NCI-H1105 (cell line): Measurements from ENCODE around the gene WDR4.
"Not testable (repeated sequence)": the region's sequence is repeated elsewhere in the genome, so short reads cannot be mapped to it uniquely, and the experiment has no call there.

Source experiments
- DNase-seq: peaks from one replicate; lab custom pipeline; 2025; lab: John Stamatoyannopoulos, UW

The WDR4 gene

DNA sequence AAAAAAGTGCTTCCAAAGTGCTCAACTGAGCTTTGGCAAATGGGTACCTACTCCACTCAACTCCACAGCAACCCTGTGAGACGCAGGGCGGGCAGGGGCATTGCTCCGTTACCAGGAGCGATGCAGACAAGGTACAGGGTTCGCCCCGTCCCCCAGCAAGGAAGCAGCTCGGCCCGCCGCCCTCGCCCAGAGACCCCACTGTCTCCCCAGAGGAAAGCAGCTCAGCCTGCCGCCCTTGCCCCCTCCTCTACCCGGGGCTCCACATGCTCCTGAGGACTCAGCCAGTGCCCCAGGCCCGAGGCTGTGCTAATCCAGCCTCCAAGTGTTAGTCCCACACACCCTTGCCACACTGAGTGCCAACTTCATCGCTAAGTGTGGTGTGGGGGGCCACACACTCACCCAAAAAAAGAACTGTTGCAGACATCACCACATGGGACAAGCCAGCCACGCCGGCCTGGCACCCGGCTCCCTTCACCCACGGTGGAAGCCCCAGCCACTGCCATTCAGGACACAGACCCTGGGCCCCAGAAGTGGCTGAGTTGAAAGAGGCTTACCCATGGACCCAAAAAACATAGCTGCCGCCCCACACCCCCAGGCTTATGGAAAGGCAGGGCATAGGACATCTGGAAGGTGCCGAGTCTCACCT, 26.3 kb downstream of the WDR4 start:
- no peak for DNase-seq

DNA sequence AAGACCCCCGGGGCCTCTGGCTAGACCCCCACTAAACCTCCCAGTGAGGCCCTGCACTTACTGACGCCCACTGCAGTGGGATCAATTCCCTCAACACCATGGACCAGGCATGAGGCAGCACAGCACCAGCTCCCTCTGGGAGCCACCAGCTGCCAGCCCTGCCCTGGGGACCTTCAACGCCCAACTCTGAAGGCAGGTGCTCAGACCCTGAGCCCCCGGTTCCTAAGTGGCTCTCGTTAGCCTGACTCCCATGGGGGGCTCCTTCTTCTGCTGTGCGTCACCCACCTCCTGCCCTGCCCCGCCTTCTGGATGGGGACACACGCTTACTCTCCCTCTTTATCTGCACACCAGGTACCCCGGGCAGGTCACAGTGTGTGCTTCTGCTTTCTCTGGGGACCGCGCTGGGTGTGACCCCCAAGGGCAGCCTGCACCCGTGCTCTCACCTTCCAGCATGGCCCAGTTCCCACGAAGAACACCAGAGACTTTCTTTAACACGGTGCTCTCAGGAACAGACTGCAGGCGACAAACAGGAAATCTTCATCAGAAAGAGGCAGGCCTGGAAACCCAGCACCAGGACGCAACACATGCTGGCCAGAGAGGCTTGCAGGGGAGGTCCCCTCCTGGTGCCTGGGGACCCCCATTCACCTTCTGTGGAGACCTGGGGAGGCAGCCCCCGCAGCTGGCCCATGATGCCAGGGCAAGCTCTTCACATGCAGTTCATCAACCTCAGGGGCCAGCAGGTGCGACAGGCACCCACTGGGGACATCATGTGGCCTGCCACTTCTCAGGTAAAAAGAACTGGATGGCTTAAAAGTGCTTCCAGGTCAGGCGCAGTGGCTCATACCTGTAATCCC, 27.3 kb downstream of the WDR4 start:
- no peak for DNase-seq

DNA sequence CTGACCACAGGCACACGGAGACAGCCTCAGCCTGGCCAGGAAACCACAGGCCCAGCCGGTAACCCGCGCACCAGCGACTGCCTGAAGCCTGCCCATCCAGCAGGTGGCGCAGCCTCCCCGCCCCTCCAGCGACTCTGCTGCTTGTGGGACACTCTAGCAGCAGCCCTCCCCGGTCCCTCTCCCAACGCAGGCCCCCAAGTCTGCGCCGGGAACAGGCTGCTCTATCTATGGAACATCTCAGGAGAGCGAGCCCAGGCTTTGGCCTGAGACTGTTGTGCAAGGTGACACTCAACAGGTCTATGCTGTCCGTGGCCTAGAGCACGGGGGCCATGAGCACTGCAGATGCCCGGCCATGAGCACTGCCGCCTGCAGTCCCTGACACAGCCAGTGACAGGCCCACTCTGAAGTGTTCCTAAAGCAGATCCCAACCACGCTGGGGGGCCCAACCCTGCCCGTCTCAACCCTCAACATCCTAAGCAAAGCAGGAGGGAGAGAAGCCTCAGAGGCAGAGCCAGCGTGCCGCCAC, 28.4 kb downstream of the WDR4 start:
- no peak for DNase-seq

DNA sequence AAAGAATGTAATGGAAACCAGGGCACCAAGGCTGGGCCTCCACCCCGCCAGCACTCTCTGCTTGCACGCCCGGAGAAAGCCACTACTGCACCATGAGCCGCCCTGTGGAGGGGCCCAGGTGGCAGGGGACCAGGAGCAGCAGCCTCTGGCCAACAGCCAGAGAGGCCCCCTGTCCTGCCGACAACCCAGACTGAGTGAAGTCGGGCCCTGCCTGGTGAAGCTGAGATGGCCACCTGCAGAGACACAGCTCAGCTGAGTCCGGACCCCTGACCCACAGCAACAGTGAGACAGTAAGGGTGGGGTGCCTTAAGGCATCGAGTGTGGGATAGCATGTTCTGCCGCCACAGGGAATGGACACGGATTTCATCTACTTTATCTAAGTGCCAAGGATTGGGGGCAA, 28.9 kb downstream of the WDR4 start:
- no peak for DNase-seq

DNA sequence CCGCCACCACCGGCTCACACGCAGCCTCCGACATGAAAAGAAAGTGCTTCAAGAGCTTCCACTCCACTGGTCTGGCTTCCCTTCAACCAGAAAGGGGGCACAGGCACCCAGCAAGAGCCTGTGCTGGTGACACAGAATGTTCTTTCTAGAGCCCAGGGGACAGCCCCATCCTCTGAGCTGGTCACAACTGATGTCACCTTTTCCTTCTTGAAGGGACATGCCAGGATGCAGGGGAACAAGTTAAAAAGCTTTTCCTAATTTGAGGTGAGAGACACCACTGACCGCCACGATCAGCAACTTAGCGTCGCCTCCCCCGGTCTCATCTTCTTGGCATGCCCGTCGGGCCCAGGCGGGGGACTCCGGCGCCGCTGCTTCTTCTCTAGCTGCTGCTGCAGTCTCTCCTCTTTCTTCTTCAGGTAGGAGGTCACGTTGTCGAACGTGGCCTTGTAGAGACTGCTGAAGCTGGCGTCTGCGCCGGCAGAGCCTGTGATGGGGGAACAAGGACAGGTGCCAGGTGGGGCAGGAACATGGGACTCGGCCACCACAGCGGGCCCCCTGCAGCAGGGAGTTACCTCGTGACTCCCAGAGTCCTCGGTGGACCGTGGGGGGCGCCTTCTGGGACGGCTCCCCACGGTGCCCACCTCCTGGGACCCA, 29.5 kb downstream of the WDR4 start:
- DNase-seq = no peak

DNA sequence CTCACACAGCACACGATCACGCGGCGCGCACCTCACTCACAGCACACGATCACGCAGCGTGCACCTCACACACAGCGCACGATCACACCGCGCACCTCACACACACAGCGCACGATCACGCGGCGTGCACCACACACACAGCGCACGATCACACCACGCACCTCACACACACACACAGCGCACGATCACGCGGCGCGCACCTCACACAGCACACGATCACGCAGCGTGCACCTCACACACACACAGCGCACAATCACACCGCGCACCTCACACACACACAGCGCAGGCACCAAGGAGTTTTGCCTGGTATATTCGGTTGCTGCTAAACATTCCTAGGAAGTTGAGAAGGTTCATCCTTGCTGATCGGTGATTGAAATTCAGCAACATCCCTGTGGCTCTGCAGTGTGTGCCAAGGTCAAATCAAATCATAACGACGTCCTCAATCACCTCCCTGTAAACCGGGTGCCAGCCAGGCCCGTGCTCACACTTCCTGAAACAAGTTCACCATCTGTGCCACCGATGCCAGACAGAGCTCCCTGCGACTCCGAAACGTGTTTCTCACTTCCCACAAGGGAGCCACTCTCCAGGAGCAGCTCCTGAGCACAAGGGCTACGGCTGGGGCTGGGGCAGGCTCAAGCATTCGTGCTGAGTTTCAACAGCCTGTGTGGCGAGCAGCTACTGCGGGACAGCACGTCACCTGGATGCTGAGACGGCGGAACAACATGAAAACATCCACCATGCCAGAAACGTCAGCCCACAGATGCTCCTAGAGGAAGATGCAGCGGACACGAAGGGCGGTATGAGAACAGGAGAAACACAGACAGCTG, 30.2 kb downstream of the WDR4 start:
- no peak for DNase-seq

DNA sequence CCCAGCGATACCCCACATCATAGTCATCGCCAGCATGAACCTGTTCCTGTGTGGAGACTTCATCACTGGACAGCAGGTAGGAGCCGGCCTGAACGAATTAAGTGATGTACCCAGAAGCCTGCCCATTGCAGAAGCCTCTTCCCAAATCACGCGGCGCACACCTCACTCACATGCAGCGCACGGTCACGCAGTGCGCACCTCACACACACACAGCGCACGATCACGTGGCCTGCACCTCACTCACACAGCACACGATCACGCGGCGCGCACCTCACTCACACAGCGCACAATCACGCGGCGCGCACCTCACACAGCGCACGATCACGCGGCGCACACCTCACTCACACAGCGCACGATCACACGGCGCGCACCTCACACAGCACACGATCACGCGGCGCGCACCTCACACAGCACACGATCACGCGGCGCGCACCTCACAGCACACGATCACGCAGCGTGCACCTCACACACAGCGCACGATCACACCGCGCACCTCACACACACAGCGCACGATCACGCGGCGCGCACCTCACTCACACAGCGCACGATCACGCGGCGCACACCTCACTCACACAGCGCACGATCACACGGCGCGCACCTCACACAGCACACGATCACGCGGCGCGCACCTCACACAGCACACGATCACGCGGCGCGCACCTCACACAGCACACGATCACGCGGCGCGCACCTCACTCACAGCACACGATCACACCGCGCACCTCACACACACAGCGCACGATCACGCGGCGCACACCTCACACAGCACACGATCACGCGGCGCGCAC, 31.0 kb downstream of the WDR4 start:
- not testable (repeated sequence) for DNase-seq

DNA sequence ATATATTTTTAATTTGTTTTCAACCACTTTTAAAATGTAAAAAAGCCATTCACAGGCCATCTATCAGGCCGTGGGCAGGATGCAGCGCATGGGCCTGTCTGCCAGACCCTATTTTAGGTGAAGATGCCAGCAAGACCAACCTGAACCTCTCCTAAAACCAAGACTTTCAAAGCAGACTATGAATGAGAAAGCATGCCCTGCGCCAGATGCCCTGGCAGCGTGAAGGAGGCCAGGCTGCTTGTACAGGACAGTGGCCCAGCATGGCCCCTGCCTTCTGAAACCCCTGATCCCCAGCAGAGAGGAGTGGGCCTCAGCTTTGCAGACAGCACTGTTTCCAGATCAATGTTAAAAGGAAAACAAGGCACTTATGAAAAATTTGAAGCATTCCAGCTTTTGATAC, 31.6 kb downstream of the WDR4 start:
- no peak for DNase-seq

DNA sequence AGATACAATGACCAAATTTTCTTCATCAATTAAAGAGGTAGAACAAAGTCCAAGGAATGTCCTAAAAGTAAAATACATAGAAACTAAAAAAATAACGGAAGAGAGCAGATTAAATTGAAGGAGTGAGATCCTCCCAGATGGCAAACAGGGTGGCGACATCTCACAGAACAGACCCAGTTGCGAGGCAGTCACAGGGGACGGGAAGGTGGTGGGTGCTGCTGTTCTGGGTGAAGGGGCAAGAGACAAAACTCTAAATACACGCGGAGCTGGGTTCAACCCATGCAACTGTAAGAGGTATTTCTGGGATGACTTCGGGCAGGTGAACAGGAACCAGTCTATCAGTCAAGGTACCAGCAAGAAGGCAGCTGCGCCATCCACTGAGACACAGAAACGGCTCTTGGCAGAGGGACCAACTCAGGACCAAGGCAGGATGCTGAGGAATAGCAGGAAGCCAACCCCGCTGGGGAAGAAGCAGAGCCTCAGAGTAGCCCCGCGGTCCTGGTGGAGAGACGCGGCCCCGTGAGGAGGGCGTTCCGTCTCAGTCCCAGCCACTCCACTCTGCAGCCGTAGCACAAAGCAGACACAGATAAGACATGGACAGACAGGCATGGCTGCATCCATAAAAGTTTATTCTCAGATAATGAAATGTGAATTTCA, 32.2 kb downstream of the WDR4 start:
- no peak for DNase-seq

DNA sequence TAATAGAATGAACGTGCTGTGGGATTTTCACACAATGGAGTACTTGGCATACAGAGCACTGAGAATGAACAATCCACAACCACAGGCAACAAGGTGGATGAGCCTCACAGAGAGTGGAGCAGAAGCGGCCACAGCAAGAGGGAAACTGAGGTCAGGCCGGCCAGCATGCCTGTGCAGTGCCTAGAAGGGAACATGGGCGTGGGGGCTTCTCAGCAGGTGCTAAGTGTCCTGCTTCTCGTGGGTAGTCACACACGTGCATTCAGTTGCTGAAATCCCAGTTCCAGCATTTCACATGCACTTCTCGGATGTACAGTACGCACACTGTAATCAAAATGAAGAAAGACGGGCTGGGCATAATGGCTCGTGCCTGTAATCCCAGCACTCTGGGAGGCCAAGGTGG, 33.1 kb downstream of the WDR4 start:
- DNase-seq = no peak

DNA sequence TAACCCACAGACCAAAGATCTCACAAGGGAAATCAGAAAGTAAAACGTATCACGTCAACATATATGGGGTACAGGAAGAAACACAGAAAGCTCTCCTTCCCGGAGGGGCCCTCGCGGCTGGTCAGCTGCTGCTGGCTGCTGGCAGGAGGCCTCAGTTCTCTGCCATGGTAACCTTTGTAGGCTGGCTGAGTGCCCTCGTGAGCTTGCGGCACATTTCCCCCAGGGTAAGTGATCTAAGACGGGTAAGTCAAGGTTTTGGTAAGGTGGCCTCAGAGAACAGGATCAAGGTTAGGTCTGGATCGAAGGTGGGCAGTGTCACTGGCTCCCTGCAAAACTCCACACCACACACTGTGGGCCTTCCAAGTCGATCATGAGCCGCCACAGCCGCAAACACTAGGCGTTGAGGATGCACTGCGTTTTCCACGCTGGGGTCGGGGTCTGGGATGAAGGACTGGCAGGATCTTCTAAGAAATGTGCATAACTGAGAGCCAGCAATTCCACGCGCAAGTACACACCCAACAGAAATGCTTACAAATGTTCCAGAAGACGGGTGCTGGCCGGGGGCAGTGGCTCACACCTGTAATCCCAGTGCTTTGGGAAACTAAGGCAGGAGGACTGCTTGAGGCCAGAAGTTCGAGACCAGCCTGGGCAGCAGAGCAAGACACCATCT, 33.9 kb downstream of the WDR4 start:
- DNase-seq = no peak

DNA sequence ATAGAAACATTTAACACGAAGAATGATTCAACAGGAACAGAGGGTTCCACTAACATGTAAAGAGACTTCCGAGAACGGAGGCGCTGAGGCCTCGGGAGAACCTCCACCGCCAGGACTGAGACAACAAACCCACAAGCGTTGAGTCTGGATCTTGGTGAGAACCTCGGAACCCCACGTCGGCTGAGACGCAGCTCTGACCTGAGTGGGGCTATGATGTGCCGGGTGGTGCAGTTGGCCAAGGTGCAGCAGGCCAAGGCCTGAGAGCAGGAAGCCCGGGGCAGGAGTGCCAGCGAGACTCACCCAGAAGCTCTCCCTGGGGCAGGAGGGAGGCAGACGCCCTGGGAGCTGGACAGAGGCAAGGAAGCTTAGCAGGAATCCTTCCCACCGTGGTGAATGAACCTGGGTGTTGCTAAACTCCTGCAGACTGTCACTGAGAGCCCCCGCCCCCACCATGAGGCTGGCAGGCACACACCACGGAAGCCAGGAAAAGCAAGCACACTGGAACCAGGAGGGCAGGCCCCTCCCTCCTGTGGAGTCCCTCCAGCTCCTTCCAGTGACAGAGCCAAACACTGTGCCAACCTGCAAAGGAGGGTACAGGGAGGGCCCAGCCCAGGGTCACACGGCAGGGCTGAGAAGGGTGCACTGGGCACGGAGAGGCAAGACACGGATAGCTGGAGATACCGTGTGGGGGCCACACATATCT, 34.8 kb downstream of the WDR4 start:
- DNase-seq = no peak

DNA sequence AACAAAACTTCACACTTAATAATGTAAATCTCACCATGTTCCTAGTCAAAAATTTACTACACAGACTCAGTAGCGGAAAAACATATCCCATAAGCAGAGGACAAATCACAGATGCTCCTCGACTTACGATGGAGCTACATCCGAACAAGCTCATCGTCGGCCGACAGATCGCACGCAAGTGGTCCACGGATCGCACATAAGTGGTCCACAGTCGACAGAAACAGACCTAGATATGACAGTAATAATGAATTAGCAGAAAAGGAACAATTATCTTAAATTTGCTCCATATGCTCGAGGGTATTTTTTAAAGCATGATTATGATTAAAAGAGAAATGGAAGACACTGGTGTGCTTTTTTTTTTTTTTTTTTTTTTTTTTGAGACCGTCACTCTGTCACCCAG, 36.3 kb downstream of the WDR4 start:
- DNase-seq = no peak

DNA sequence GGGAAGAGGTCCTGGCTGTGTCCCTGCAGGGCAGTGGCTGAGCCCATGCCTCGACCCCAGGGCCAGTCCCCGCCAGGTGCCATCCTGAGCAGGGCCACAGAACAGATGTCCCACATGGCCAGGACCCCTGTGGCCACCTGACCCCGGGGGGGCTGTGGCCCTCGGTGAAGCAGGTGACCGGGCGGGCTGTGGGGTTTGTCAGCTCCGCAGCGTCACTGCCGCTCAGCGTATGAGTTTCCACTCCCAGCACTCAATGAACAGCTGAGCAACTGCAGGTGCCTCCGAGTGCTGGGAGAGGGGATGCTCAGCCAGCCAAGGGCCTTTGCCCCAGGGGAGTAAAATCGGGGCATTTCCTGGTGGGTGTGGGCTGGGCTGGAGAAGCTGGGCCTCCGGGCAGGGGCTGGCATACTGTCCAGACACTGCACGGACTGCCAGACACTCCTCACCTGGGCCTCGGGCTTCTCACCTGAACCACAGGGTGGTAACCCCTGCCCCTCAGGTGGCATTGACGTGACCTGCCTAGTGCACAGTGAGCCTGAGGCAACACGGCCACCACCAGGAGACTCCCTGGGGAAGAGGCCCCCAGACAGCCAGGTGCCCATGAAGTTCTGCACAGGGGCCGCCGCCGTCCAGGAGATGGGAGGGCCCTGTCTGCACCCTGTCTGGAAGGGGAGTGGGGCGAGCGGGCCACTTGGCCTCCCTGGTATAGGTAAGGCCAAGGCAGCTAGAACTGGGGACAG, 37.3 kb downstream of the WDR4 start:
- not testable (repeated sequence) for DNase-seq

DNA sequence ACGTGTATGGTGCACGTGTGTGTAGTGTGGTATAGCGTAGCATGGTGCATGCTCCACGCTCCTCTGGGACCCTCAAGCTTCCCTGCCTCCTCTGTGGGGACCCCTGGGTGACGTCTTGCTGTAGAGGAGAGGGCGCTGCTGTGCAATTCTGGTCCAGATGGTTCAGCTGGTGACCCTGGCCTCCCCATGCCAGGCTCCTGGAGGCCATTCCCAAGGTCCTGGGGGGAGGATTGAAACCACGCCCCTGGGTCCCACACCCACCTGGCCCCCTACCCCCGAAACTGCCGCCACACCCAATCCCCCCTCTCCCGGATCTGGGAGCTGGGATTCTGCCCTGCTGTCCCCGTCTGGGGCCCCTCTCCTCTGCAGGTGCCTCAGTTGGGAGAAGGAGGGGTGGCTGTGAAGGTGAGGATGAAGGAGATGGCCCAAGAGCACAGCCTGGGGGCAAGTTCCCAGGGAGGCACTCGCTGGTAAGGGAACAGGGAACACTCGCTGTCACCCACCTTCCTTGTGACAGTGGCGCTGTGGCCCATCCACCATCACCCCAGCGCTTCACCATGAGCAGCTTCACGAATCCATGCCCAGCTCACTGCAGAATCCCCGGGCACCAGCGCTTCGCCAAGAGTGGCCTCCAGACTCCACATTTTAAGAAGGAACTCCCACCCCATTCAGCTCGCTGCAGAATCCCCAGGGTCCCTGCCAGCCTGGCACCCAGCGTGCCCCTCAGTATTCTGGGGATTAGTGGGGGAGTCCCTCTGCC, 38.0 kb downstream of the WDR4 start:
- no peak for DNase-seq

DNA sequence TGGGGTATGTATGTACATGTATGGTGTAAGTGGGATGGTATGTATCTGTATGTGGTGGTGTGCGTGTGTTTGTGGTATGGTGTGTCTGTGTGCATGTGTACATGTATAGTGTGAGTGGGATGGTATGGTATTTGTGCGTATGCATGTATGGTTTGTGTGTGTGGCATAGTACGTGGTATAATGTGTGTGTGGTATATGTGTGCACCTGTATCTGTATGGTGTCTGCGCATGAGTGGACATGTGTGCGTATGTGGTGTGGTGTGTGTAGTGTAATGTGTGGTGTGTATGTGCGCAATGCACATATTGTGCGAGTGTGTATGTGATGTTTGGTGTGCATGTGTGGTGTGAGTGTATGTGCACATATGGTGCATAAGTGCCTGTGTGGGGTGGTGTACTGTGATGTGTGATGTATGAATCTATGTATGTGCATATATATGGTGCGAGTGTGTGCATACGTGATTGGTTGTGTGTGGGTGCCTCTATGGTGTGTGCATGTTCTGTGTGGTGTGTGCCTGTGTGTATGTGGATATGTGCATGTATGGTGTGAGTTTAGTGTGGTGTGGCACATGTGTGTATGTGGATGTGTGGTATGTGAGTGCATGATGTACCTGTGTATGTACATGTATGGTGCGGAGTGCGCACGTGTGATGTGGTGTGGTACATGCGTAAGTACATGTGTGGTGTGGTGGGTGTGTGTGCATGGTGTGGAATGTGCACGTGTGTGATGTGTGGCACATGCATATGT, 38.8 kb downstream of the WDR4 start:
- no peak for DNase-seq
